Esophagus squamous epithelium (tissue), 5 donors: ENCODE results near the gene TCP1. TPM values are rescaled to one million over a fixed set of nuclear protein-coding genes. Genes with fewer than 3 reads are reported as not detected.

Experiments
- DNase-seq: peaks from one replicate; lab custom pipeline; 2025; lab: John Stamatoyannopoulos, UW
- H3K27ac ChIP-seq, 4 donors: fragments of 200-600 bp; sonication (generic); one replicate each; pipeline ENCODE4 v1.5.1; 2016 to 2019; ENCODE audit warnings: mild to moderate bottlenecking in 1 of 4
- H3K27me3 ChIP-seq, 4 donors: fragments of 200-600 bp; sonication (generic); 1 replicate in 3 of 4; 2 replicates in 1 of 4; pipeline versions ENCODE4 v1.5.1 to v1.6.0; 2017 to 2021; ENCODE audit warnings: antibody characterized with exemption in 1 of 4
- H3K36me3 ChIP-seq, 3 donors: fragments of 200-600 bp; sonication (generic); one replicate each; pipeline ENCODE4 v1.5.1; 2016 to 2019
- H3K4me1 ChIP-seq, 3 donors: fragments of 200-600 bp; sonication (generic); one replicate each; pipeline ENCODE4 v1.5.1; 2017 to 2019
- H3K4me3 ChIP-seq, 4 donors: fragments of 200-600 bp; sonication (generic); 1 replicate in 3 of 4; 2 replicates in 1 of 4; pipeline ENCODE4 v1.5.1; 2016 to 2019; ENCODE audit warnings: mild to moderate bottlenecking in 2 of 4, moderate library complexity in 1 of 4
- H3K9me3 ChIP-seq, 3 donors: fragments of 200-600 bp; sonication (generic); one replicate each; pipeline ENCODE4 v1.5.1; 2016 to 2019
- POLR2A ChIP-seq, 4 donors: fragments of 450-650 bp; IDR thresholded peaks; one replicate each; pipeline ENCODE4 v1.6.1; 2017; ENCODE audit warnings: antibody characterized with exemption in 4 of 4, mild to moderate bottlenecking in 4 of 4, moderate library complexity in 3 of 4
- WGBS, 2 donors: methylation state at CpG; one replicate each; pipeline ENCODE4 v1.1.5; 2018; 5-methylcytosine and 5-hydroxymethylcytosine counted together
- intact Hi-C: fragments of 100-400 bp; cut with DNase I; formaldehyde crosslinking; loops from one replicate; pipeline ENCODE4 v1.15.0; 2022
- total RNA-seq, 4 donors: library from RNA; depleted of rRNA; stranded (reverse); fragments of >200 nt; gene quantifications; one replicate each; pipeline ENCODE4 v1.1.0, GENCODE V29; 2016
- TF ChIP-seq, protein P1 (sequence below), 6 experiments: fragments of 450-650 bp in 4 of 6; fragments of 200-600 bp in 2 of 6; sonication (generic) in 2 of 6; IDR thresholded peaks; one replicate each; pipeline ENCODE4 v1.5.1; 2016 to 2019; ENCODE audit warnings: antibody characterized with exemption in 6 of 6, mild to moderate bottlenecking in 4 of 6, moderate library complexity in 4 of 6
- donor health status: DM: yes; HTN: yes; CAD: no.

TCP1 gene
- total RNA-seq, 4 donors from 2014 or later: 75.1 to 189 (median 172) TPM

DNA sequence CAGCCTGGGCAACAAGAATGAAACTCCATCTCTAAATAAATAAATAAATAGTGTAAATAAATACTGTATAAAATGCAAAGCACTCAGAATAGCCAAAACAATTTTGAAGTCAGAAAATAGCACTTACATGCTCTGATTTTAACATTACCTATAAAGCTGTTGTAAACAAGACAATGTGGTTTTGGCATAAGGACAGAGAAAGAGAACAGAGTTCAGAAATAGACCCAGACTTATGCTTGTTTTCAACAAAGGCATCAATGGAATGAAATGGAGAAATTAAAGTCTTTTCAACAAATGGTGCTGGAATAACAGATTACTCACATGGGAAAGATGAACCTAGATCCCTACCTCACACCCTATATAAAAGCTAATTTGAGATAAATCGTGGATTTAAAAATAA lies 17.2 kb downstream of the TCP1 start:
- DNase-seq: no peak
- 0 to 56% methylated on average over 1 of the region's 1 CpG for WGBS, 2 donors
- Histone ChIP-seq H3K9me3 (no peaks in the 10 kb centered on the region), H3K4me3 (no peak overlapping the region), H3K27me3 (no peaks in the 10 kb centered on the region), H3K27ac (no peak overlapping the region), H3K4me1 (no peaks in the 10 kb centered on the region), H3K36me3 (peaks cover 8 to 99% (median 15%) of the 10 kb centered on the region in 3 donors)
- intact Hi-C loops: no loop called here
- TF ChIP-seq, protein P1, sequence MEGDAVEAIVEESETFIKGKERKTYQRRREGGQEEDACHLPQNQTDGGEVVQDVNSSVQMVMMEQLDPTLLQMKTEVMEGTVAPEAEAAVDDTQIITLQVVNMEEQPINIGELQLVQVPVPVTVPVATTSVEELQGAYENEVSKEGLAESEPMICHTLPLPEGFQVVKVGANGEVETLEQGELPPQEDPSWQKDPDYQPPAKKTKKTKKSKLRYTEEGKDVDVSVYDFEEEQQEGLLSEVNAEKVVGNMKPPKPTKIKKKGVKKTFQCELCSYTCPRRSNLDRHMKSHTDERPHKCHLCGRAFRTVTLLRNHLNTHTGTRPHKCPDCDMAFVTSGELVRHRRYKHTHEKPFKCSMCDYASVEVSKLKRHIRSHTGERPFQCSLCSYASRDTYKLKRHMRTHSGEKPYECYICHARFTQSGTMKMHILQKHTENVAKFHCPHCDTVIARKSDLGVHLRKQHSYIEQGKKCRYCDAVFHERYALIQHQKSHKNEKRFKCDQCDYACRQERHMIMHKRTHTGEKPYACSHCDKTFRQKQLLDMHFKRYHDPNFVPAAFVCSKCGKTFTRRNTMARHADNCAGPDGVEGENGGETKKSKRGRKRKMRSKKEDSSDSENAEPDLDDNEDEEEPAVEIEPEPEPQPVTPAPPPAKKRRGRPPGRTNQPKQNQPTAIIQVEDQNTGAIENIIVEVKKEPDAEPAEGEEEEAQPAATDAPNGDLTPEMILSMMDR (IDR thresholded peaks at IDR 0.05): no peak
- TF ChIP-seq POLR2A (IDR thresholded peaks at IDR 0.05): no peak

DNA sequence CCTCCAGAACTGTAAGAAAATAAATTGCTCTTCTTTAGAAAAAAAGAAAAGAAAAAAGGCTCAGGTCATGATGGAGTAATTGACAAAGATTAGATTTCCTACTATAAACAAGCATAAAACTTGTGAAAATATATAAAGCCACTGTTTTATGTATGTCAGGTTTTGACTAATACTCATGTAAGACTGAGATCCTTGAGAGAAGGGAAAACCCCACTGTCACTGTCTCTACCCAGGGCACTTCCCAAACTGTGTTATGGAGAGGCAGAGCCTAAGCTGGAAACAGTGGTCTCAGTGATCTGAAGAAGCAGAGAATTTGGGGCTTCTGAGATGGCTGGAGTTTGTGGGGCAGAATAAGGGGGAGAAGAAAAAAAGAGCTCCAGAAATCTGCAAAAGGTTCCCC lies 19.9 kb downstream of the TCP1 start:
- no peaks in the 10 kb centered on the region for H3K9me3 ChIP-seq
- no peak overlapping the region for H3K27ac ChIP-seq
- DNase-seq: no peak
- TF ChIP-seq POLR2A (IDR thresholded peaks at IDR 0.05): no peak
- TF ChIP-seq, protein P1 (IDR thresholded peaks at IDR 0.05): no peak
- H3K27me3 ChIP-seq: no peaks in the 10 kb centered on the region
- peaks cover 0 to under 1% (median 0%) of the 10 kb centered on the region in 3 donors for H3K4me1 ChIP-seq
- H3K36me3 ChIP-seq: peaks cover 8 to 99% (median 11%) of the 10 kb centered on the region in 3 donors
- intact Hi-C loops: loop anchor here (10.0 kb wide), 1 partner anchor 75 kb away; the partner anchor contains the start of gene SOD2
- H3K4me3 ChIP-seq: no peak overlapping the region

DNA sequence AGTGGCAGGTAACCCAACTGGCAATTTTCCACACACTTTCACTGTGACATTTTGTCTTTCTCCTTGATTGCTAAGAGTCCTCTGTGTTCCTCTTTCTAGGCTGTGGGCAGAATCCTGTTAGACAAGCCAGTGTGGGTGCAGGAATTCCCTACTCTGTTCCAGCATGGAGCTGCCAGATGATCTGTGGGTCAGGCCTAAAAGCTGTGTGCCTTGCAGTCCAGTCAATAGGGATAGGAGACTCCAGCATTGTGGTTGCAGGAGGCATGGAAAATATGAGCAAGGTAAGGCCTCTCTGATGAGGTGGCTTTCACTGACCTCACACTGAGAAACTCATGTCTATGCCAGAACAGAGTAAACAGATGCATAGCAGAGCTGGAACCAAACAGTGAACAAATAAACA lies 22.5 kb downstream of the TCP1 start:
- H3K27ac ChIP-seq: no peak overlapping the region
- intact Hi-C loops: loop anchor here (10.0 kb wide), 1 partner anchor 72 kb away; the partner anchor contains the start of gene SOD2
- no peak overlapping the region for H3K4me3 ChIP-seq
- DNase-seq: no peak
- TF ChIP-seq, protein P1 (IDR thresholded peaks at IDR 0.05): no peak
- no peak for TF ChIP-seq POLR2A (IDR thresholded peaks at IDR 0.05)
- peaks cover 7 to 17% (median 9%) of the 10 kb centered on the region in 3 donors for H3K4me1 ChIP-seq
- H3K9me3 ChIP-seq: no peaks in the 10 kb centered on the region
- peaks cover 11 to 89% (median 15%) of the 10 kb centered on the region in 3 donors for H3K36me3 ChIP-seq
- H3K27me3 ChIP-seq: no peaks in the 10 kb centered on the region

DNA sequence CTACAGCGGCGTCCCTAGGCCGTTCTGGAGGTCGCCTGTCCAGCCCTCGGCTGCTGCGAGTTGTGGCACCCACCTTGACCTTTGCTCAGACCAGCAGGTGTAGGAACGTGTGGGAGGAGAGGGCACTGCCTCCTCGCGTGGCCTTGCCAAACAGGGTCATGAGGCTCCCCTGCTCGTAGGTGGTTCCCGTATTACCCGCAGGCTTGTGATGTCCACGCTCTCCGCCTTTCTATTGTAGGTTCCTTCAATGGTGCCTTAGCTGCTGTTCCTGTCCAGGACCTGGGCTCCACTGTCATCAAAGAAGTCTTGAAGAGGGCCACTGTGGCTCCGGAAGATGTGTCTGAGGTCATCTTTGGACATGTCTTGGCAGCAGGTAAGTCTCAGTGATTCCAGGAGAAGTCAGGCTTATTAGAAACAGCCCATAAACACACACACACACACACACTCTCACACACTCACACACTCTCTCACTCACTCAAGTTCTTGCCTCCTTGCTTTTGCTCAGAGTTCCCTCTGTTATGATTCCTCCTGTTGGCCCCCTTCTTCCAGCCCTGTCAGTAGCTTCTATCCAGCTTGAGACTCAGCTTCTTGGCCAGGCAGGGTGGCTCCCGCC lies 26.6 kb downstream of the TCP1 start:
- TF ChIP-seq, protein P1 (IDR thresholded peaks at IDR 0.05): no peak
- TF ChIP-seq POLR2A (IDR thresholded peaks at IDR 0.05): no peak
- no peak for DNase-seq

More for the DNA sequence above, 26.6 kb downstream of the TCP1 start:
- WGBS, 2 donors: 10% methylated on average over 8 of the region's 16 CpGs; no CpG with 5 or more reads in 1 of the 2 donors
- Histone ChIP-seq H3K36me3 (peaks cover 8 to 64% (median 10%) of the 10 kb centered on the region in 3 donors), H3K27me3 (no peaks in the 10 kb centered on the region), H3K9me3 (no peaks in the 10 kb centered on the region), H3K4me3 (peak overlapping the region; percentile 86 to 95 (median 88)), H3K27ac (peak overlapping the region; percentile 92 to 100 (median 99)), H3K4me1 (peaks cover 14 to 37% (median 21%) of the 10 kb centered on the region in 3 donors)
- intact Hi-C loops: loop anchor here (10.0 kb wide), 1 partner anchor 68 kb away; the partner anchor contains the start of gene SOD2
